H1 (cell line): ENCODE results near the gene ST3GAL3.

Experiments
- ATF2 ChIP-seq: IDR thresholded peaks from 2 replicates; pipeline ENCODE4 v1.6.1; 2012; ENCODE audit warnings: low read length, inconsistent platforms
- BACH1 ChIP-seq: IDR thresholded peaks from 2 replicates; pipeline ENCODE4 v1.6.1; 2012; ENCODE audit warnings: low read length, improper control_type of control experiment
- CTCF ChIP-seq, 3 experiments: IDR thresholded peaks; 1 replicate in 2 of 3; 2 replicates in 1 of 3; pipeline versions ENCODE4 v1.5.1 to v1.6.1; 2011; ENCODE audit warnings: low read length in 3 of 3, mild to moderate bottlenecking in 3 of 3, inconsistent platforms in 2 of 3, low read depth in 1 of 3, moderate library complexity in 1 of 3; ENCODE audit not compliant: insufficient read depth in 1 of 3; ENCODE audit errors: control extremely low read depth in 1 of 3
- EP300 ChIP-seq, 2 experiments: IDR thresholded peaks; 1 replicate in 1 of 2; 2 replicates in 1 of 2; pipeline ENCODE4 v1.6.1; 2011 to 2012; ENCODE audit warnings: low read depth in 2 of 2, low read length in 2 of 2, mild to moderate bottlenecking in 2 of 2, borderline replicate concordance in 1 of 2, inconsistent platforms in 1 of 2, moderate library complexity in 1 of 2
- GABPA ChIP-seq: IDR thresholded peaks from 2 replicates; pipeline ENCODE4 v1.6.1; 2011; ENCODE audit warnings: mild to moderate bottlenecking, low read length, moderate library complexity, borderline replicate concordance; ENCODE audit not compliant: insufficient read depth
- MAFK ChIP-seq: IDR thresholded peaks from 2 replicates; pipeline ENCODE4 v1.6.1; 2012; ENCODE audit warnings: low read depth, mild to moderate bottlenecking, improper control_type of control experiment, low read length
- POLR2AphosphoS5 ChIP-seq: IDR thresholded peaks from 2 replicates; pipeline ENCODE4 v1.6.1; 2011; ENCODE audit warnings: low read depth, low read length
- RFX5 ChIP-seq: IDR thresholded peaks from 2 replicates; pipeline ENCODE4 v1.6.1; 2011; ENCODE audit warnings: low read depth, low read length, improper control_type of control experiment, borderline replicate concordance
- SIN3A ChIP-seq, 2 experiments: IDR thresholded peaks in 1 of 2; conservative IDR thresholded peaks in 1 of 2; 2 replicates each; pipeline ENCODE4 v1.6.1; 2011 to 2012; ENCODE audit warnings: low read length in 2 of 2, improper control_type of control experiment in 1 of 2, low read depth in 1 of 2, mild to moderate bottlenecking in 1 of 2
- TBP ChIP-seq: IDR thresholded peaks from 2 replicates; pipeline ENCODE4 v1.6.1; 2011; ENCODE audit warnings: low read depth, low read length, improper control_type of control experiment
- TCF12 ChIP-seq: IDR thresholded peaks from 2 replicates; pipeline ENCODE4 v1.6.1; 2011; ENCODE audit warnings: low read depth, mild to moderate bottlenecking, low read length
- USF2 ChIP-seq: IDR thresholded peaks from 2 replicates; pipeline ENCODE4 v1.6.1; 2011; ENCODE audit warnings: low read length, improper control_type of control experiment

GRCh38 chr1:43963890-43964289, 256.6 kb downstream of the ST3GAL3 start:
- TF ChIP-seq POLR2AphosphoS5 (no peak), SIN3A (conservative IDR thresholded peaks at IDR 0.05 in 1 of 2, IDR thresholded peaks at IDR 0.05 in 1 of 2; ENCODE audit: low read depth in 1 of 2, low read length in 2 of 2) (no peak), CTCF (IDR thresholded peaks at IDR 0.05; ENCODE audit: control extremely low read depth in 1 of 3, insufficient read depth in 1 of 3, low read depth in 1 of 3, low read length in 3 of 3) (no peak), RFX5 (no peak), TBP (no peak), GABPA (no peak), USF2 (no peak), TCF12 (no peak), EP300 (IDR thresholded peaks at IDR 0.05; ENCODE audit: borderline replicate concordance in 1 of 2, low read depth in 2 of 2, low read length in 2 of 2) (no peak), BACH1 (no peak), ATF2 (no peak), MAFK (no peak)
